Measurements from ENCODE around the gene GGT7. TPM values are rescaled to one million over a fixed set of nuclear protein-coding genes. Genes with fewer than 3 reads are reported as not detected.
A peak's percentile ranks its signal among the peaks of the same experiment; 100 is the strongest.
"Not testable (repeated sequence)": the region's sequence is repeated elsewhere in the genome, so short reads cannot be mapped to it uniquely, and the experiment has no call there.

GGT7 gene
- total RNA-seq, 1 donor from 2014 or later = 1.8 TPM

GRCh38 chr20:34850969-34851368, 21.7 kb downstream of the GGT7 start:
- no peak for DNase-seq (ENCODE audit: low read depth, low spot score)

- no peak for DNase-seq (ENCODE audit: low read depth, low spot score)
Observed at GRCh38 chr20:34849778-34850177, 22.9 kb downstream of the GGT7 start.

- DNase-seq (ENCODE audit: low read depth, low spot score) = no peak
Observed at GRCh38 chr20:34848597-34848996, 24.1 kb downstream of the GGT7 start.

GRCh38 chr20:34843421-34843820, 29.2 kb downstream of the GGT7 start:
- no peak for DNase-seq (ENCODE audit: low read depth, low spot score)

- no peak for DNase-seq (ENCODE audit: low read depth, low spot score)
Observed at GRCh38 chr20:34842143-34842542, 30.5 kb downstream of the GGT7 start.

- no peak for DNase-seq (ENCODE audit: low read depth, low spot score)
Observed at GRCh38 chr20:34834459-34834893, 38.2 kb downstream of the GGT7 start.

GRCh38 chr20:34831936-34832335, 40.7 kb downstream of the GGT7 start:
- DNase-seq (ENCODE audit: low read depth, low spot score) = no peak

- DNase-seq (ENCODE audit: low read depth, low spot score) = no peak
Observed at GRCh38 chr20:34829191-34829590, 43.5 kb downstream of the GGT7 start.

- DNase-seq (ENCODE audit: low read depth, low spot score) = peak; percentile 30
Observed at GRCh38 chr20:34825530-34826362, 46.9 kb downstream of the GGT7 start, which contains the start of gene NCOA6. NCOA6 (minus strand) TSS chr20:34825651; CDS start chr20:34782355, 43,296 bp downstream.

- DNase-seq (ENCODE audit: low read depth, low spot score) = no peak
Observed at GRCh38 chr20:34824806-34825529, 47.7 kb downstream of the GGT7 start.

GRCh38 chr20:34824452-34824805, 48.2 kb downstream of the GGT7 start:
- no peak for DNase-seq (ENCODE audit: low read depth, low spot score)

- no peak for DNase-seq (ENCODE audit: low read depth, low spot score)
Observed at GRCh38 chr20:34824026-34824425, 48.6 kb downstream of the GGT7 start.

- no peak for DNase-seq (ENCODE audit: low read depth, low spot score)
Observed at GRCh38 chr20:34820805-34821578, 51.7 kb downstream of the GGT7 start.

GRCh38 chr20:34817801-34818200, 54.9 kb downstream of the GGT7 start:
- no peak for DNase-seq (ENCODE audit: low read depth, low spot score)

- DNase-seq (ENCODE audit: low read depth, low spot score) = no peak
Observed at GRCh38 chr20:34817072-34817471, 55.6 kb downstream of the GGT7 start.

- no peak for DNase-seq (ENCODE audit: low read depth, low spot score)
Observed at GRCh38 chr20:34815636-34816035, 57.0 kb downstream of the GGT7 start.

GRCh38 chr20:34808583-34808982, 64.1 kb downstream of the GGT7 start:
- DNase-seq (ENCODE audit: low read depth, low spot score) = no peak

- DNase-seq (ENCODE audit: low read depth, low spot score) = not testable (repeated sequence)
Observed at GRCh38 chr20:34807944-34808465, 64.7 kb downstream of the GGT7 start.

- no peak for DNase-seq (ENCODE audit: low read depth, low spot score)
Observed at GRCh38 chr20:34806255-34806654, 66.4 kb downstream of the GGT7 start.

- DNase-seq (ENCODE audit: low read depth, low spot score) = no peak
Observed at GRCh38 chr20:34798871-34799270, 73.8 kb downstream of the GGT7 start.

- DNase-seq (ENCODE audit: low read depth, low spot score) = no peak
Observed at GRCh38 chr20:34798328-34798727, 74.3 kb downstream of the GGT7 start.
